PC-3 (cell line): ENCODE results near the gene ALDH7A1.

ENCODE experiments used
- EZH2 ChIP-seq: fragments of 300-600 bp; sonication (generic); IDR thresholded peaks from one replicate; pipeline ENCODE4 v1.6.1; 2017; ENCODE audit warnings: antibody characterized with exemption, mild to moderate bottlenecking, low read length; ENCODE audit not compliant: unreplicated experiment
- TF ChIP-seq, protein P1 (sequence below): fragments of 300-600 bp; sonication (generic); conservative IDR thresholded peaks from 2 replicates; pipeline ENCODE4 v1.5.1; 2017; ENCODE audit warnings: antibody characterized with exemption, low read depth, mild to moderate bottlenecking, low read length

DNA sequence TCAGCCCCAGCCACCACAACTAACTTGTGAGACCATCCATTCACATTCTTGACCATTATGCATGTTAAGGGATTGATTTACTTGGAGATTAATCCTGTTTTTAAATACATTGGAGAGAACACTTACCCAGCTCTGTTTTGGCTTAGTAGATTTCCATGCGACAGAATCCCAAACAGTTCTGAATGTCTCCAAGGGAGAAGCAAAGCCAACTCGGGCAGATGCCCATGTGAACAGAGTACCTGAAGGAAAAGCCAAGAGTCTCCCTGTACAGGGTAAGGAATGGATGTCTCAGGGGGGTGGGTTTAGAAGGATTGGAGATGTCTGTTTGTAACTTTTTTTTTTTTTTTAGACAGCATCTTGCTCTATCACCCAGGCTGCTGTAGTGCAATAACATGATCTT is 110.8 kb downstream of the ALDH7A1 start:
- TF ChIP-seq, protein P1, sequence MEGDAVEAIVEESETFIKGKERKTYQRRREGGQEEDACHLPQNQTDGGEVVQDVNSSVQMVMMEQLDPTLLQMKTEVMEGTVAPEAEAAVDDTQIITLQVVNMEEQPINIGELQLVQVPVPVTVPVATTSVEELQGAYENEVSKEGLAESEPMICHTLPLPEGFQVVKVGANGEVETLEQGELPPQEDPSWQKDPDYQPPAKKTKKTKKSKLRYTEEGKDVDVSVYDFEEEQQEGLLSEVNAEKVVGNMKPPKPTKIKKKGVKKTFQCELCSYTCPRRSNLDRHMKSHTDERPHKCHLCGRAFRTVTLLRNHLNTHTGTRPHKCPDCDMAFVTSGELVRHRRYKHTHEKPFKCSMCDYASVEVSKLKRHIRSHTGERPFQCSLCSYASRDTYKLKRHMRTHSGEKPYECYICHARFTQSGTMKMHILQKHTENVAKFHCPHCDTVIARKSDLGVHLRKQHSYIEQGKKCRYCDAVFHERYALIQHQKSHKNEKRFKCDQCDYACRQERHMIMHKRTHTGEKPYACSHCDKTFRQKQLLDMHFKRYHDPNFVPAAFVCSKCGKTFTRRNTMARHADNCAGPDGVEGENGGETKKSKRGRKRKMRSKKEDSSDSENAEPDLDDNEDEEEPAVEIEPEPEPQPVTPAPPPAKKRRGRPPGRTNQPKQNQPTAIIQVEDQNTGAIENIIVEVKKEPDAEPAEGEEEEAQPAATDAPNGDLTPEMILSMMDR: no peak
- no peak for TF ChIP-seq EZH2
